HCT116 (cell line): Measurements from ENCODE around the gene SLC8A1.

Experiments used
- CBX3 ChIP-seq: IDR thresholded peaks from 2 replicates; pipeline ENCODE4 v1.6.1; 2012; ENCODE audit warnings: low read depth
- CTCF ChIP-seq, 3 experiments: fragments of 200-600 bp in 1 of 3; sonication (generic) in 1 of 3; IDR thresholded peaks in 2 of 3; conservative IDR thresholded peaks in 1 of 3; 2 replicates each; pipeline ENCODE4 v1.5.1; 2012 to 2017; ENCODE audit warnings: low read depth in 2 of 3, low read length in 2 of 3, antibody characterized with exemption in 1 of 3, borderline replicate concordance in 1 of 3, control low read depth in 1 of 3, mild to moderate bottlenecking in 1 of 3, mixed read lengths in 1 of 3, mixed run types in 1 of 3, moderate library complexity in 1 of 3; ENCODE audit not compliant: insufficient read depth in 1 of 3
- EZH2 ChIP-seq: fragments of 200-600 bp; sonication (generic); IDR thresholded peaks from 2 replicates; pipeline ENCODE4 v1.6.1; 2017; ENCODE audit warnings: antibody characterized with exemption, mixed run types
- EZH2phosphoT487 ChIP-seq: fragments of 200-600 bp; IDR thresholded peaks from 2 replicates; pipeline ENCODE4 v1.6.1; 2018; ENCODE audit warnings: antibody characterized with exemption, borderline replicate concordance
- POLR2A ChIP-seq: IDR thresholded peaks from 2 replicates; pipeline ENCODE4 v1.7.0; 2011; ENCODE audit warnings: borderline replicate concordance; ENCODE audit not compliant: insufficient read depth, insufficient read length; ENCODE audit errors: extremely low read depth
- SIN3A ChIP-seq: IDR thresholded peaks from 2 replicates; pipeline ENCODE4 v1.6.1; 2012; ENCODE audit warnings: low read depth
- YY1 ChIP-seq: IDR thresholded peaks from 2 replicates; pipeline ENCODE4 v1.6.1; 2011; ENCODE audit warnings: low read length, low read depth, moderate library complexity, mild to moderate bottlenecking; ENCODE audit not compliant: insufficient replicate concordance; ENCODE audit errors: extremely low read depth
- ZFX ChIP-seq: fragments of 450-650 bp; IDR thresholded peaks from 2 replicates; pipeline ENCODE4 v1.6.1; 2017
- TF ChIP-seq, protein P1 (sequence below): IDR thresholded peaks from 2 replicates; pipeline ENCODE4 v1.6.1; 2012

- TF ChIP-seq EZH2phosphoT487 = no peak
- no peak for TF ChIP-seq YY1
- no peak for TF ChIP-seq CTCF (IDR thresholded peaks at IDR 0.05 in 2 of 3, conservative IDR thresholded peaks at IDR 0.05 in 1 of 3; ENCODE audit: borderline replicate concordance in 1 of 3, insufficient read depth in 1 of 3, low read depth in 2 of 3, low read length in 2 of 3)
- TF ChIP-seq, protein P1, sequence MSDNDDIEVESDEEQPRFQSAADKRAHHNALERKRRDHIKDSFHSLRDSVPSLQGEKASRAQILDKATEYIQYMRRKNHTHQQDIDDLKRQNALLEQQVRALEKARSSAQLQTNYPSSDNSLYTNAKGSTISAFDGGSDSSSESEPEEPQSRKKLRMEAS = no peak
- no peak for TF ChIP-seq POLR2A
- no peak for TF ChIP-seq ZFX
- TF ChIP-seq CBX3 = no peak
- no peak for TF ChIP-seq EZH2
- TF ChIP-seq SIN3A = no peak
Measured at GRCh38 chr2:40352703-40353099, 99.2 kb downstream of the SLC8A1 start.
